ENCODE measurements around the gene ARNT2.

Gene ARNT2

GRCh38 chr15:80580536-80581260 lies 176.5 kb downstream of the ARNT2 start:
- DNase-seq: no peak

DNA sequence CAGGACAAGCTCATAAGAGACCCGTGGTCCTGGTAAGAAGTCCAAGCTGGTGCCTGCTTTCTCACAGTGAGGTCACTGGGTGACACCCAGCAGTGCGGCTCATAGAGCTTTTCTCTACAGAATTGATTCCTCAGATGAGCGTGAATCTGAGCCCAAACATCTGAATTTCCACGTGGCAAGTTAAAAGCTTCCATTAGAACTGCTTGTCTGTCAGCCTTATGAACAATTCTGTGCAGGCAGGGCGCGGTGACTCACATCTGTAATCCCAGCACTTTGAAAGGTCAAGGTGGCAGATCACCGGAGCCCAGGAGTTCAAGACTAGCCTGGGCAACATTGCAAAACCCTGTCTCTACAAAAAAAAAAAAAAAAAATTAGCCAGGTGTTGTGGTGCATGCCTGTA lies 177.8 kb downstream of the ARNT2 start:
- DNase-seq: no peak

DNA sequence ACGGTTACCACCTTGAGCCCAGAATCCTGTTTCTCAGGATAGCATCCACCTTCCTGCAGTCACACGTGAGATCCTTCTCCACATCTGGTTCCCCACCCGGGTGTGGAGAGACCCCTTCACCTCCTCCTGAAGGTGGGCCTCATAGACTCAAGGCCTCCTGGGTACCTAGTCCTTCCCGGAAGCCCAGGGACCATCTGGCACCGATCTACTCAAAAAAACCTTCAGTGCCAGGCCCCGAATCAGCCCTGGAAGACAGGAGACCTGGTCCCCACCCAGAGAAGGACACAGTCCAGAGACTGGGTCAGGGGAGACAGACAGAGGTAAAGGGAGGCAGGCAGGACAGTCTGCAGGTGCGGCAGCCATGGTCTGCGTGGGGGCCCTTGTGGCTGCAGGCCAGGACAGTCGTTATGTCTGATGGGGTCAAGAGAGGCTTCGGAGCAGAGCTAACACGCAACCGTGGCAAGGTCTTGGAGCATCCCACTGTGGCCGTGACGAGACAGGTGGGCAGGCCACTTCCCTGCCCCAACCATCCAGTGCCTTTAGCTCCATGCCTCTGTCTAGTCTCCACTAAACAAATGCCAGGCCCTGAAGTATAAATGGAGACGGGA lies 178.7 kb downstream of the ARNT2 start:
- no peak for DNase-seq

DNA sequence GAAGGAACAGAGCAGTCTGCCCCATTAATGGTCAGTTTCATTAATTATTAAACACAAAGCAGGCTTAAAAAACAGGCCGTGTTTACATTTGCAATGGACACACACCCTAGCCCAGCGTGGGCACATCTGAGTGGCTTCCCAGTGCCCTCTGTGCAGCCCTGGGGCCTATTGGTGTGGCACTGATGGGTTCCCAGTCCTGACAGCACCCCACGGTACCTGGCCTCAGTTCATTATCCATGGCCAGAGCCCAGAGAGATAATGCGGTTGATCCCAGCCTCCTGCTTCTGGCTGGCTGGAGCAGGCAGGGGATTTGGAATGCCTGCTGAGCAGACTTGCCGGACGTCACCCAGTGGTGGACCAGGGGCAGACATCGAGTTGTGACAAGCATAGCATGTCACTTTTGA lies 180.4 kb downstream of the ARNT2 start:
- no peak for DNase-seq

GRCh38 chr15:80584973-80585525 lies 180.9 kb downstream of the ARNT2 start:
- DNase-seq: no peak

DNA sequence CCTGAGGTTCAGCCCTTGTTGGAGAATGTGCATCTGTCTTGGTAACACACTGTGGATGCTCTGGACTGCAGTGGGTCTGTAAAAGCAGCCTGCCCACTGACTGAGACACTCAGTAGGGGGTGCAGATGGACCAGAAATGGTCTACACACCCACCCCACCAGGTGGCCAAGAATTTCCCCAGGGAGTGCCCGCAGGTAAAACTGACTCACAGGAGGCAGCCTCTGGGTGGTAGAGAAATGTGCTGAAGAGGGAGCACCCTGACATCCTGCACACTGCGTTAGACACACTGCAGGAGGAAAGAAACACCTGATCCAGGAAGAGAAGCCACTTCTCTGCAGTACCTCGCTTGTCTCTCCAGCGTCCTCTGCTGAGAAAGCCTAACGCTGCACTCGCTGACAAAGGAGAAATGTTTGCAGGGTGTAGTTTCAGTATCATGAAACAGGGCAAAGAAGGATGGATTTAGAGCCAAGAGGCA lies 181.4 kb downstream of the ARNT2 start:
- no peak for DNase-seq

DNA sequence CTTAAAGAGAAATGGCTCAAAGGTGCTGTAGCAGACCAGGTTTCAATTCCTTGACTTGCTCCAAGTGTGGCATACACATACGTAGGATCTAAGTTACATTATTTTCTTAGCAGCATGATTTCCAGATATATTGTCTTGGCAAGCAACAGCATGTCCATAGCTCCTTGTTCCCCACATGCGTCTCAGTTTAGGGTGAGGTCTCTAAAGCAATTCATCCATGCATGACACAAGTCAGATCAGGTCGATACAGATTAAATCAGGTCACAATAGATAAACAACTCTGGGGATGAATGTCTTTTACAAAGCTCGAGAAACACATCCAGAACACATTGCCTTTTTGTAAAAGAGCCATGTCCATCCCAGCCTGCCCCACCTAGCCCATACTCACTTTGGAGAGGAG lies 182.0 kb downstream of the ARNT2 start:
- DNase-seq: no peak

GRCh38 chr15:80587007-80587406 lies 182.8 kb downstream of the ARNT2 start:
- DNase-seq: no peak

DNA sequence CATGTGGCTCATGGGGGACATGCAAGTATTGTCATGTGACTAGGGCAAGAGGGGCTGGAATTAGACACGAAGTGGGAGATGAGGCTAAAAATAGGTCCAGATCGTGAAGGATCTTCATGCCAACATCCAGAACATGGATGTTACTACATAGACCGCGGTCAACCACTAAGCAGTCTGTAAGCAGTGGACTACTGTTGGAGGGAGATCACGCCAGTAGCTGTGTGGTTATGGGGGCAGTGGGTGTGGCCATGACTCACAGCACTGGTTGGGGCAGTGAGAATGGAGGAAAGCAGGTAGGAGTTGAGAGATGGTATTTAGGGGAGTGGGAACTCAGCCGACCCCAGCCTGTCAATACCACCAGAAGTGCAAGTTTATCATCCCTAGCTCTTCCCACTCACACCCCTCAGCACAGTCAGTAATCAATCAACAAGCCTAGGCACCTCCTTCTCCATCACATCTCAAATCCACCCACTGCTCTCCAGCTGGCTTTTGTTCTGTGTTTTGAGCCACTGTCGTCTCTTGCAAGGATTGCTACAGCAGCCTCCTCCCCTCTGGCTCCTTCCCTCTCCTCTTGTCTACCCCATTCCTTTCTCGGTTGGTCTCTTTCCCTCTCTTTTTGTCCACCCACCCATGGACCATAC lies 183.8 kb downstream of the ARNT2 start:
- no peak for DNase-seq

- DNase-seq: no peak
Measured at GRCh38 chr15:80588801-80589200, 184.6 kb downstream of the ARNT2 start.

GRCh38 chr15:80590761-80591355 lies 186.7 kb downstream of the ARNT2 start:
- no peak for DNase-seq

GRCh38 chr15:80591471-80591870 lies 187.3 kb downstream of the ARNT2 start:
- no peak for DNase-seq

DNA sequence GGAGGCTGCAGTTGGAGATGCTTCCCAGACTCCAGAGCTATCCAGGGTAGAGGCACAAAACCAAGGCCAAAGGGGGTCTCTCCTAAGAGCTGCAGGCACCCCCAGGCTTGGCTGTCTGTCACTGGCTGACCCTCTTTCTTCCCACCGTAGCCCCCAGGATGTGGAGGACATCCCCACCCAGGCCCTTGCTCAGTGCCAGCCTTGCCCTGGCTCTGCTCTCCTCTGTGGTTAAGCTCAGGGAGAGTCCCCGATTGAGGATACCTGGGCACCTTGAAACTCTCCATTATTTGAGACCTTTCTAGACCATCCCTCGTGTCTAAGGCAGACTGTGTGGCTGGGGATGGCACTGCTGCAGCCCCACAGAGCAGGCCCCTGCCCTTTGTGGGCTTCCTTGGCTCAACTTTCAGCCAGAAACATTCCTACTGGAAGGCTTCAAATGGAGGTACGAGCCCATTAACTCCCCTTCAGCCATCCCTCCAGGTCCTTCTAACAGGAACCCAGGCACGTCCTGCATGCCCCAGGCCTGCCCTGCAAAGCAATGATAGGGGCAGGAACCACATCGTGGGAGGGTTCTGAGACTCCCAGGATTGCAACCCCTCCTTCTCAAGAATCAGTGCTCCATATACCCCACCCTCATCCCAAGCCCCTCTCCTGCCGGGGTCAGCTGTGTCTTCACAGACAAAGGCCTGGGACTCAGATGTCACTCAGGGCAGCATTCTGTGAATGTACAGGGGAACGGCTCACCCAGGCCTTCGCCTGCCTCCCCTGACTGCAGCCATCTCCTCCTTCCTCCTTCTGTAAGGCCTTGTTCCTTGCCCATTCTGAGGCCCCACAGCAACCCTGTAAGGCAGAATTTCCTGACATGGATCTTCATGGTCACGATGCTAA lies 188.0 kb downstream of the ARNT2 start:
- DNase-seq: no peak

GRCh38 chr15:80593486-80594030 lies 189.4 kb downstream of the ARNT2 start:
- DNase-seq: no peak

- DNase-seq: no peak
Measured at GRCh38 chr15:80594091-80594889, 190.1 kb downstream of the ARNT2 start.

DNA sequence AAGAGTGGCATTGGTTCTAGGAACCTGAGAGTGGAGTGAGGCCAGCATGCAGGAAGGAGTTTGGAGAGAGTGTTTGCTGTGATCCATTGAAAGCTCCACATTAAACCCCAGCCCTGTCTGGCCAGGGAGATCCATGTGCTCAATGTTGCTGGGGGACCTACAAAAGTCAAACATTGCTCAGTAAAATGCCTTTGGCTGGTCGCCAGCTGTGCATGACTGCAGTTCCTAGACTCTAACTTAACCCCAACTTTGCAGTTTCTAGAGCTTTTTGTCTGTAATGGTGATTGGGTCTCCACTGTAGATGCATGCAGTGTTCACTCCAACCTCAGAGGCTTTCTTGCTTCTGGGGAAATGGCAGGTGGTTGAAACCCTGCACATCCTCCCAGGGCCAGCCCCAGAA lies 191.2 kb downstream of the ARNT2 start:
- DNase-seq: no peak

GRCh38 chr15:80596521-80596976 lies 192.4 kb downstream of the ARNT2 start:
- no peak for DNase-seq

- no peak for DNase-seq
Measured at GRCh38 chr15:80597076-80597475, 192.9 kb downstream of the ARNT2 start.

DNA sequence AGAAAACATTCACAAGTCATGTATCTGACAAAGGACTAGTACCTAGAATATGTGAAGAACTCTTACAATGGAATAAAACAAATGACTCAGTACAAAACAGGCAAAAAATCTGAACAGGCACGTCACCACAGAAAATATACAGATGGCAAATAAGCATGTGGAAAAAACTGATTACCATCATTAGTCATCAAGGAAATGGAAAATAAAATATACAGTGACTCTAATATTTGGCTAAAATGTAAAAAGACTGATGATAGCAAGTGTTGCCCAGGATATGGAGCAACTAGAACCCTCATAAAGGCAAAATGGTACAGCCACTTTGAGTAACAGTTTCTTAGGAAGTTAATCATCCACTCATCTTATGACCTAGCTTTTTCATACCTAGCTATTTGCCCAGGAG lies 195.2 kb downstream of the ARNT2 start:
- DNase-seq: no peak

GRCh38 chr15:80600626-80601025 lies 196.4 kb downstream of the ARNT2 start:
- DNase-seq: no peak

GRCh38 chr15:80601256-80601655 lies 197.1 kb downstream of the ARNT2 start:
- DNase-seq: no peak
